ENCODE data around the gene PPP2R3C.
"Not testable (repeated sequence)": the region's sequence is repeated elsewhere in the genome, so short reads cannot be mapped to it uniquely, and the experiment has no call there.

The PPP2R3C gene

GRCh38 chr14:35050652-35051051 lies 71.1 kb downstream of the PPP2R3C start:
- DNase-seq = no peak

- no peak for DNase-seq
Observed at GRCh38 chr14:35047976-35048513, 73.7 kb downstream of the PPP2R3C start.

GRCh38 chr14:35046751-35047536 lies 74.8 kb downstream of the PPP2R3C start:
- no peak for DNase-seq

GRCh38 chr14:35046048-35046750 lies 75.6 kb downstream of the PPP2R3C start, which contains the start of gene FAM177A1:
Gene FAM177A1 (plus strand): TSS chr14:35046272. CDS start chr14:35046464, 192 bp downstream.
- DNase-seq = peak; percentile 99

- DNase-seq = no peak
Observed at GRCh38 chr14:35045798-35046047, 76.1 kb downstream of the PPP2R3C start.

GRCh38 chr14:35044939-35045797 lies 76.6 kb downstream of the PPP2R3C start:
- no peak for DNase-seq

- DNase-seq = no peak
Observed at GRCh38 chr14:35043046-35043445, 78.7 kb downstream of the PPP2R3C start.

- no peak for DNase-seq
Observed at GRCh38 chr14:35042632-35043031, 79.2 kb downstream of the PPP2R3C start.

- not testable (repeated sequence) for DNase-seq
Observed at GRCh38 chr14:35038312-35038711, 83.5 kb downstream of the PPP2R3C start.

Measured in effector CD8-positive, alpha-beta T cell (primary cell).